ENCODE data around the gene HAPLN2. TPM values are rescaled to one million over a fixed set of nuclear protein-coding genes. Genes with fewer than 3 reads are reported as not detected.
A peak's percentile ranks its signal among the peaks of the same experiment; 100 is the strongest.
"Not testable (repeated sequence)": the region's sequence is repeated elsewhere in the genome, so short reads cannot be mapped to it uniquely, and the experiment has no call there.

HAPLN2 gene
- polyA plus RNA-seq (ENCODE audit: insufficient read length): 0.43 TPM

DNA sequence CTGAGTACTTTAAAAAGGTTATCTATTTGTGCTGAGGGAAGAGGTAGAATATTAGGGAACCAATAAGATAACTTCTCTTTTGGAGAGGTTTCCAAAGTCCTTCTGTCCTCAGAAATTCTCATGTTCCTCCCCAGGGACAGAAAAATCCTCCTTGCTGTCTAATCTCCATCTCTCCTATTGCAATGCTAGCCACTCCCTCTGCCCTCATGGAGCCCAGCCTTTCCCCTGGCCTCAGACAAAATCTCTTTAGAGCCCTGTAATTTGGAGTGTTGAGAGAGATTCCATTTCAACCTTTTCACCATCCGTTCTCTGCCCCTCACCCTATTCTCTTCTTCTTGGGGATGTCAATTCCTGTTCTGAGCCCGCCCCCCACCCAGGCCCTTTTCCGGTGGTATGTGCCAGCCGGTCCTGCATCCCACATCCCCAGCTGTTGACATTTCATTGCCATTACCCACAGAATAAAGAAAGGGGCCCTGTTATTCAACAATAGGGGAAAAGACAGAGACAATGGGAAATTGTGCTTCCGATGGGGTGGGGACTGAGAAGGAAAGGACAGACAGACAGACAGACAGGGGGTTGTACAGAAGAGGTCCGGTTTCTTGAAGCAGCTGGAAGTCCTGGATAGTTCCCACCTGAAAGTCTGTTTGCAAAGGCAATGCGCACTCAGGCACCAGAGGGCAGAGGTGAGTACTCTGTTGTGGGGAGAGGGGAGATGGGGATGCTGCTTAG, at the start of gene HAPLN2:
HAPLN2 (plus strand) TSS at position 563 of the 729 bp plus-strand sequence. CDS start 4,076 bp downstream, outside the sequence.
- no peak for DNase-seq

DNA sequence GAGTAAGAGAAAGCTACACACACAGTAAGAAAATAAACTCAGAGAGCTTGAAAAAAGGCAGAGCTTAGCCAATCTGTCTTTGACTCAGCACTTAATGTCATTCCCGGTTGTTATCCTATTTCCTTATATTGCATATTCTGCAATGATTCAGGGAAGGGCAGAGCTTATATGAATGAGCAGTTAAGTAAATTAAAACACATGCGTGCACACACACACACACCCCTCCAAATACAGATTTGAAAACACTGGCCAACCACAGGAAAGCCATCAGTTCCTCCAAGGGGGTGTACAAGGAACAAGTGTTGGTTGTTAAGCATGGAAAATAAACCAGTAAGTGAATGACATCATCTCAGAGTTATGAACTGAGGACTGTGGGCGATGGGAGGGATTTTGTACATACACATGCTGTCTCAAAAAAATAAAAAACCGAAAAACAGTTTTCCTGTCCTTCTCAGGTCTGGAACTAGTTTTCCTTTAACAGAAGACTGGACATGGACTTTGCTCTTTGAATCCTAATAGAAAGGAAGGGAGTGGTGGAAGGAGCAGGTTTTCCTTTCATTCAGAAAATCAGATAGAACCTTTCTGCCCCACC, 47.9 kb upstream of the HAPLN2 start:
- DNase-seq: no peak

DNA sequence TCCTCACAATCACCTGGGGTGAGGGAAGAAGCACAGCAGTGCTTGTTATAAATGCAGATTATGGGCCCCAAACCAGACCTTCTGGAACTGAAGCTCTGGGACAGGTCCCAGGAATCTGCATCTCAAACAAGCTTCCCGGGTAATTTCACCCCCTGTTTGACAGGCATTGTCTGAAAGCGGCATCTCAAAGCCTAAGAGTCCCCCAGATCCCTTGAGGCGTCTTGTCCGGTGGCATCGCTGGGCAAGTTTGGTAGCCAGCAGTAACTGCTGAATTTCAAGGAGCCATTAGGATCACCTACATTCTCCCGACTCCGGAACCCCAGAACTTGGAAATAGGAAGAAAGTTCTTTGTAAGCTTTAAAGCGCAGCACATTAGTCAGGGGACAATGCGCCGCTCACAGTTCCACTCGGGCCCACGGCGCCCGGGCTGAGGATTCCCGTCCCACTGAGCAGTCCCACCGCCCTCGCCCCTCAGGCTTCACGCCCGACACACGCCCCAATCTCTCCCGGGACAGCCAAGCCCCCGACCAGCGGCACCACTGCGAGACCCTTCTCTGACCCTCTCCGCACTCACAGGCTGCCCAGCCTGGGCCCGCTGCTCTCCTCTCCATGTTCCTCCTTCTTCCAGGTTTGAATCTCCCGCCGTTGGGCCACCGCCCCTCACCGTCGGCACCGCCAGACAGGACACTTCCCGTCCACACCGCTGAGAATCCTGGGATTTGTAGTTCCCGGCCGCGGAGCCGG, 47.1 kb upstream of the HAPLN2 start, which contains the start of gene IQGAP3:
IQGAP3 (minus strand) TSS at position 647 of the 744 bp plus-strand sequence; CDS start at position 611, 36 bp downstream.
- peak; percentile 77 for DNase-seq

DNA sequence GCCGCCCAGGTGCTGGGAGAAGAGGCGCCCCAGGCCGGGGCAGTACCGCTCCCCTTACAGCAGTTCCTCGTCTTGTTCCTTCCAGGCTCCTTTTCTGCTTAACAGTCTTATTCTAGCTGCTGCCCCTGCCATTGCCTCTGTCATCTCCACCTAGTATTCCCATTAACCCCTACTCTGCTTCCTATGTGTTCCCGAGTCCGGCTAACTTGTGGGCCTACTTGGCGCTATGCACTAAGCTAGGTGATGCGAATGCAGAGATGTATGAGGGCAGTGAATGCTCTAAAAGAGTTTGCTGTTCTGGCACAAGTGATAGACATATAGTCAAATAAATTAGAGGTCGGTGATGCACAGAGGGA, 46.6 kb upstream of the HAPLN2 start:
- DNase-seq: no peak

DNA sequence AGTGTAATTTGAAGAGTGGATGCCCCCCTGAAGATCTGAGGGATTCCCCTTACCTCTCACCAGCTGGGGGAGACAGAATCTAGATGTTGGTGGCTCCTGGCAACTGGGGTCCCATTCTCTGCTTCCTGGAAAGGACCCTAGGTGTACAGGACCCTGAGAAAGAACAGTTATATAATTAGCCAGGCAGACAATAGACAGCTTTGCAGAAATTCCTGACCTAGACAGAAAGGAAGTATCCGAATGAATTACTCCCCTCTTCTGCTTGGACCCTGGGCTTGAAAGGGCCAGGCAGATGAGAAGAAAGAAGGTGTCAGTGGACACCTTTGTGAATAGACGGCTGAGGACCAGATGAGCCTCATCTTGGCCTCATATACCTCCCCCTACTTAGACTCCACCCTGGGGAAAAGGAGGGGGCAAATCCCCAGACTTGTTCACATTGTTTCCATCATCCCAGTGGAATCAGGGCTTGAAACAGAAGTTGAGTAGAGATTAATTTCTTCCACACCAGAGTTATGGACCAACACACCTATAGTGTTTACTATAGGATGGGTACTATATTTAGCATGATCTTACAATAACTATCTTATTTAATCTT, 45.1 kb upstream of the HAPLN2 start:
- no peak for DNase-seq

DNA sequence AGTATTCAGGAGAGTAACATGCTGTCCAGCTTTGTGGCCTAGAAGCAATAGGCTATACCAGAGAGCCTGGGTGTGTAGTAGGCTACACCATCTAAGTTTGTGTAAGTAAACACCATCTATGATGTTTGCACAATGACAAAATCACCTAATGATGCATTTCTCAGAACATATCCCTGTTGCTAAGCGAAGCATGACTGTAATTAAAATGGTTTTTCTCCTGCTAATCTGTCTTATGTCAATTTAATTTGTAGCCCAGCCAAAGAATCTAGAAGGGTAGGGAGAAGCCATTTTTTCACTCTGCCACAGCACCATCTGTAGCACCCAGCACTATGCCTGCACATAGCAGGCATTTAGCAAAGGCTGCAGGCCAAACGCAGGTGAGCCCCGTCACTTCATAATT, 41.7 kb upstream of the HAPLN2 start:
- DNase-seq: no peak

DNA sequence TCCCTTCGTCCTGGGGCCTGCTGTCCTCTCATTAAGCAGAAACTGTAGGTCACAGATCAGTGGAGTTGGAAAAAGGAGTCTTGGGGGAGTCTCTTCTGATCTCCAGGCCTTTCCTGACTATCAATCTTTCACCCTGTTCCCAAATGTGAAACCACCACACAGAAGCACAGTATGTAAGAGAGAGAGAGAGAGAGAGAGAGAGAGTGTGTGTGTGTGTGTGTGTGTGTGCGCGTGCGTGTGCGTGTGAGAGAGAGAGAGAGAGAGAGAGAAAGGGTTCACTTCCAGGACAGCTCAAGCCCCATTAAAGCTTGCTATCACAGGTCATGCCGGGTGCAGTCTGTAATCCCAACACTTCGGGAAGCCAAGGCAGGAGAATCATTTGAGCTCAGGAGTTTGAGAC, 41.2 kb upstream of the HAPLN2 start:
- no peak for DNase-seq

DNA sequence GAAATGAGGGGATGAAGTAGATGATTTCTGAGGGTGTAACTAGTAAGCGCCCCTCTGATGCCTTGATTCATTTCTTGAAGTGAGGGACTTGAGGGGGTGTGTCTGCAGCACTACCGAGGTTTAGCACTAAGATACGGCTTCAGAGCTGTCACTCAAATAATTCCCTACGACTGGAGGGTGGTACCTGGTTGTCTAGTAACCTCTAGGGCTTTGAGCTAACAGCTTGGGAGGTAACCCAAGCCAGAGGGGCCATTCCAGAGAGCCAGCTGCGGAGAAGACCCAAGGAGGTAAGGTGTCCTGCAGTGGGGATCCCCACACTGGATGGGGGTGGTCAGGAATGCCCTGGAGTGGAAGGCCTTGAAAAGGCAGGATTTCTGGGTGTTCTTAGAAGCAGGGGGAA, 39.7 kb upstream of the HAPLN2 start, which contains the start of gene TTC24:
TTC24 (plus strand) TSS at position 252 of the 400 bp plus-strand sequence. CDS start 1,642 bp downstream, outside the sequence.
- no peak for DNase-seq

DNA sequence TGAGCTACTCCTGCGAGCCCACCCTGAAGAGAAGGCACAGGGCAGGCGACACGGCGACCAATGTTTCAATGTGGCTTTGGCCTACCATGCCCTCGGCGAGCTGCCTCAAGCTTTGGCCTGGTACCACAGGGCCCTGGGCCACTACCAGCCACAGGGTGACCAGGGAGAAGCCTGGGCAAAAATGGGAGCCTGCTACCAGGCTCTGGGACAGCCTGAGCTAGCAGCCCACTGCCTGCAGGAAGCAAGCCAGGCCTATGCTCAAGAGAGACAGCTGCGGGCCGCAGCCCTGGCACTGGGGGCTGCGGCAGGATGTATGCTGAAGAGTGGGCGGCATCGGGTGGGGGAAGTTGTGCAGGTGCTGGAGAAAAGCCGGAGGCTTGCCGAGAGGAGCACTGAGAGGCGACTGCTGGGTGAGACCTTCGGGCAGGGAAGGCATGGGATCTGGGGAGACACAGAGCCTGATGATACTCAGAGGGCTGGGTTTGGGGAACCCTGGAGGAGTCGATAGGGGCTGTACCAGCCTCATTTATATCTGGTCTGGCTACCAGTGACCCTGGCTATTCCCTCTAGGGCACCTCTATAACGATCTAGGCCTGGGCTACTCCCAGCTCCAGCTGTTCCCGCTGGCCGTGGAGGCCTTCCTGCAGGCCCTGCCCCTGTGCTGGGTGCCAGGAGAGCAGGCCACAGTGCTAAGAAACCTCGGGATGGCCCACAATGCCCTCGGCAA, 37.4 kb upstream of the HAPLN2 start:
- DNase-seq: no peak

DNA sequence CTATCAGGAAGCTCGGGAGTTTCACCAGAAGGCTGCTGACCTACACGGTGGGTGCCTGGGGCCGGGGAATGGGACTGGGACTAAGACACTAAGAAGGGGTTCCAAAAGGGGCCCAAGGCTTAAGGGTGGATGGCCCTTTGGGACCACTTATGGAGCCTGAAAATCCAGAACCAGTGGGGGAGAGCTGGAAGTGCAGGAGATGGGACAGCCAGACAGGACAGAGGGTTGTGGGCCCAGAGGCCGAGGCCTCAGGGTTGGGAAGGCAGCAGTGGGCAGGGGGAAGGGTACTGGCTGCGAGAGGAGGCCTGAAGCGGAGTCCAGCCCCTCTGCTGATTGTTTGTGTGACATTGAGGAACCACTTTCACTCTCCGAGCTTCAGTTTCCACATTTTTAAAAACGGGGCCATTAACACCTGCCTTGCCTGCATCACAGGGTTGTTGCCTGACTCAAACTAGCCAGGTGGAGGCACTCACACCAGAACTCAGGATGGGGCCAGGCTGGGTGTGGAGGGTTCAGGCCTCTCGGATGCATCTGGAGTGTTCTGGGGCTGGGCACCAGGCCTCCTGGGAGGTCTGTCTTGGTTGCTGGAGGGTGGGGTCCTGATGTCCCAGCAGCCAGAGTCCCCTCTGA, 36.7 kb upstream of the HAPLN2 start:
- DNase-seq: no peak

DNA sequence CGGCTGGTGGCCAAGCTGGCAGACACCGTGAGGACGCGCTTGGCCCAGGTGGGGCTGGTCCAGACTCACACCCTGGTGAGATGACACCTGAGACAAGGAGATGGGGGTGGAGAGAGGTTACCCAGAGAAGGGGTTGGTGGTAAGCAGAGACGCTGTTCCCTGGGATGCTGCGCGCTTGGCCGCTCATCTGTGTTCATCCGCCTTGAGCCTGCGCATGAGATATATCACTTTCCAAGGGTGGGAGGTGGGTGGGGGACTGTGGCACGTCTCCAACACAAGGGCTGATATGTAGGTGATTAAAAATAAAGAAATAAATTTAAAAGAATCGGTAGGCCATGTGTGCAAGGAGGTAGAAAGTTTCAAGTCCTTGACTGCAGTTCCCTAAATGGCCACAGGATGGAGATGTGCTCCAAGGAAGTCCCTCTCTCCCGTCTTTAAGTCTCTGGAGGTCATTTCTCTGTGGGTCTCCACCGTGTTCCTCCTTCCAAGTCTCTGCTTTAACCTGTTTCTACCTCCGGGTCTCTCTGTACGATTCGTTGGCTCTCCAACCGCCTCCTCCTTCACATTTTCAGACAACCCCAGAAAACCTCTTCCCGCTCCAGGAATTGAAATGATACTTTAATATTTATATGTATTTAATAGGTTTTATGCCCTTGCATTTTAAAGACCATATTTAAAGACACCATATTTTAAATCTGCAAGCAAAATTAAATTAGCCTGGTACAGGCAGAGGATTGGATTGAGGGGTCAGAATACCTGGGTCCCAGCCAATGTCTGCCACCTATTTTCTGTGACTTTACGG, 35.2 kb upstream of the HAPLN2 start:
- peak; percentile 68 for DNase-seq

DNA sequence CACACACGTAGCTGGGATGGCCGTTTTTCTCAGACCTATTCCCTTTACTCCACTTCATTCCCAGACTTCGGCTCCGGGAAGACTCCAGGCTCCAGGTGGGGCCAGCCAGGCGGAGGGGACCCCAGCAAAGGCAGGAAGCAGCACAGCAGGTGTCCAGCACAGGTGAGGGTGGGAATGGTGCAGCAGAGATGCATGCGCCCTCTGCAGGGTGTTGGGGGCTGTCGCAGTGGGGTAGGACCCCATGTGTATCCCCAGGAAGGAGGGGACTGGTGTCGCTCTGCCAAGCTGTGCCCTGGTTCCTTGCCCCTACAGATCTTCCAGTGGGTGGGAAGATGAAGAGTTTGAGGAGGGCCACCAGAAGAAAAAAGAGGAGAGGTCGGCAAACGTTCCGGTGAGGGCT, 34.4 kb upstream of the HAPLN2 start:
- DNase-seq: no peak

DNA sequence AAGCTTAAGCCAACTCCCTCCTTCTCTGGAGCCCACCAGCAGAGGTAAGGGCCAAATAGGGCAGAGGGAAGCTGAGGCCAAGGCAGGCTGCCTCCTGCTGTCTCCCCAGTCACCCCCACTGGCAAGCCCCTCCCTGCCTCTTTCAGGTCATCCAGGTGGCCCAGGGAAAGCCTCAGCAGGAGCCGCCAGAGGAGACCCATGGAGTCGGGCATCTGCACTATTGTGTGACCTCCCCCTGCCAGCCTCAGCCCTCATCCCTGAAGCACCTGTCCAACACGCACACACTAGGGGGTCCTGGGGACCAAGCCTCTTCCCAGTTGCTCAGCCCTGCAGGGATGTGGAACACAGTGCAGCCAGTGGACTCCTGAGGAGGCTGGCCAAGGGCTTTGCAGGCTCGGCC, 32.9 kb upstream of the HAPLN2 start:
- no peak for DNase-seq

DNA sequence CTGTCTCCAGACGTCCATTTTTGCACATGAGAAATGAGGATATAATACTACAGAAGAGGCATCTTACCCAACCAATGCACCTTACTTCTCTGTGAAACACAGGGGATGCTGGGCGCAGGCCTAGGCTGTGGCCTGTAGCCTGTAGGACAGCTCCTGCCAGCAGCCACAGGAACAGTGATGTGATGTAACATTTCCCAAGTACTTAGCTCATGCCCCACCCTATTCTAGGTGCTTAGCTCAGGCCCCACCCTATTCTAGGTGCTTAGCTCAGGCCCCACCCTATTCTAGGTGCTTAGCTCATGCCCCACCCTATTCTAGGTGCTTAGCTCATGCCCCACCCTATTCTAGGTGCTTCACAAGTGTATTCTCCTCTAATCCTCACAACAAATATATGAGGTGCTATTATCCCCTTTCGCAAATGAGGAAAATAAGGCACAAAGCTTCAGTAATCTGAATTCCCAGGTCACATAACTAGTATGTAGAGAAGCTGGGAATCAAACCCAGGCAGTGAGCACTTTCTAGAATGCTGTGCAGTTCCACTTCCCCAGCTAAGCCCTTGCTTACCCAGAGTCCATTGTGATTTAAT, 32.2 kb upstream of the HAPLN2 start:
- DNase-seq: no peak

DNA sequence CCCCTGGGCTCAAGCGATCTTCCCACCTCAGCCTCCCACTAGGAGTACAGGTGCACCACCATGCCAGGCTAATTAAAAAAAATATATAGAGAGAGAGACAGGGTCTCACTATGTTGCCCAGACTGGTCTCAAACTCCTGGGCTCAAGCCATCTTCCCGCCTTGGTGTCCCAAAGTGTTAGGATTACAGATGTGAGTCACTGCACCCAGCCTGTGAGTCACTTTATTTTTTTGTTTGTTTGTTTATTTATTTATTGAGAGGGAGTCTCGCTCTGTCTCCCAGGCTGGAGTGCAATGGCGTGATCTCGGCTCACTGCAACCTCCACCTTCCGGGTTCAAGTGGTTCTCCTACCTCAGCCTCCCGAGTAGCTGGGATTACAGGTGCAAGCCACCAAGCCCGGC, 31.3 kb upstream of the HAPLN2 start:
- DNase-seq: not testable (repeated sequence)

DNA sequence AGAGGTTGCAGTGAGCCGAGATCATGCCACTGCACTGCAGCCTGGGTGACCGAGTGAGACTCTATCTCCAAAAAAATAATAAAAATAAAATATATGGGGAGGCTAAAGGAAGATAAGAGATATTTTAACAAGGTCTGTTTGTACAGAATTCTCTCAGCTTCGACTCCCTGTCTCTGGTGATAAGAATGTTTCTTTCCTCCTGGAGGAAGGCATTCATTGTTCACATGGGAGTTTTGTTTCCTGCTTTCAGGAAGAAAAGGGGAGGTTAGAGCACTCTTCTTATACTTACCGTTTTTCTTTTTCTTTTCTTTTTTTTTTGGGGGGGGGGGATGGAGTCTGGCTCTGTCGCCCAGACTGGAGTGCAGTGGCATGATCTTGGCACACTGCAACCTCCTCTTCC, 29.7 kb upstream of the HAPLN2 start:
- no peak for DNase-seq

DNA sequence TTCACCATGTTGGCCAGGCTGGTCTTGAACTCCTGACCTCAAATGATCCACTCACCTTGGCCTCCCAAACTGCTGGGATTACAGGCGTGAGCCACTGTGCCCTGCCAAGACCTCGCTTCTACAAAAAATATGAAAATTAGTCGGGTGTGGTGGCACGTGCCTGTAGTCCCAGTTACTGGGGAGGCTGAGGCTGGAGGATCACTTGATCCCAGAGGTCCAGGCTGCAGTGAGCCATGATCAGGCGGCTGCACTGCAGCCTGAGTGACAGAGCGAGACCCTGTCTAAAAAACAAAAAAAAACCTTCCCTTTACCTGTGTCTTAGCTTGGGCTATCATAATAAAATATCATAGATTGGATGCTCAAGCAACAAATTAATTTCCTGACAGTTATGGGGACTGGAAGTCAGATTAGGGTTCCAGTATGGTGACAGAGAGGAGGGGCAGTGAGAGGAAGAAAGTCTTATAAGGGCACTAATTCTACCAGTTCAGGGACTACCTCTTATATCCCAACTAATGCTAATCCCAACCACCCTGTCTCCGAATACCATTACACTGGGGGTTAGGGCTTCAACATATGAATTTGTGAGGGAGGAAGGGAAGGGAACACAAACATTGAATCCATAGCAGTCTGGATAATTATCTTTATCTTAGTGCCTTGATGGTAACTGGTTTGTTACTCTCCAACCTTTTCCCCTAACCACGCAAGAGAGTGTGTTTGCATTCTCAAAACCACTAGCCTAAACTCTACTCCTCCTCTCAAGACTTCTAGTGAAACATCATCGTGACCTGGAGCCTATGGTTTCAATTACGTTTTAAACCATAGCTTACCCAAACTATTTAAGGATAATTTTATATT, 28.7 kb upstream of the HAPLN2 start:
- DNase-seq: no peak

DNA sequence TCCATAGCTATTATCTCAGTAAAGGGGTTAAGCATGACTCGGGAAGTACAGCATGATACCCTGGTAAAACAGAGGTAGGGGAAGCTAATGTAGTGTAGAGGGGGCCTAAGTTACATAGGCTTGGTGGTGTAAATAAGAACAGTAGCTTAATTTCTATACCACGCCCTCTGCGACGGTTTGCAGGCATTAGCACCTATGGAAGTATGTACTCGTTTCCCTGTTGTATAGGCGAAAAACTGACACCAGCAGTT, 28.1 kb upstream of the HAPLN2 start:
- DNase-seq: no peak

DNA sequence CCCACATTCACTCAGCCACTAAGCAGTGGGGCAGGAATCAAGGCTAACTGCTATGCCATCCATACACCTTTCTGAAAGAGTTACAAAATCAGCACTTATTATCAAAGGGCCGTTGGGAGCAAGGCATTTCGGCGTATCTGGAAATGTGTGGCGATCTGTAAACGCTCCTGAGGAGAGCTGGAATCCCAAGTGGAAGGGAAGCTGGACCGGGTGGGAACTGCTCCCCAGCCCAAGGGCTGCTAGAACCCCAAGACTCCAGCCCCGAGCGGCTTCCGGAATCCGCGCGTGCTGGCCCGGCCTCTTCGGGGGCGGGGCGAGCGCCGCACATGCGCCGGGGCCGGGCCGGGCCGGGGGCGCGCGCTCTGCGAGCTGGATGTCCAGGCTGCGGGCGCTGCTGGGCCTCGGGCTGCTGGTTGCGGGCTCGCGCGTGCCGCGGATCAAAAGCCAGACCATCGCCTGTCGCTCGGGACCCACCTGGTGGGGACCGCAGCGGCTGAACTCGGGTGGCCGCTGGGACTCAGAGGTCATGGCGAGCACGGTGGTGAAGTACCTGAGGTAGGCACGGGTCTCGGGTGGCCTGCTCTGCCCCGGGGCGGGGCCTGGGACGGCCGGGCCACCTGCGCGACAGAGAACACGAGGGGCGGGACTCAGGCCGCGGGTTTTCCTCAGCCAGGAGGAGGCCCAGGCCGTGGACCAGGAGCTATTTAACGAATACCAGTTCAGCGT, 27.6 kb upstream of the HAPLN2 start, which contains the start of gene NAXE:
NAXE (plus strand) TSS at position 345 of the 726 bp plus-strand sequence; CDS start at position 374, 29 bp downstream.
- DNase-seq: peak; percentile 78
